Kidney (tissue), 14 donors: ENCODE measurements around the gene TBC1D1. TPM values are rescaled to one million over a fixed set of nuclear protein-coding genes. Genes with fewer than 3 reads are reported as not detected.

Source experiments
- DNase-seq, 5 donors: peaks; one replicate each; pipeline ENCODE4 v3.0.0-alpha.2; 2013 to 2020
- FAIRE-seq: peaks from 2 replicates; lab custom pipeline; 2012; peaks lifted over from hg19 to GRCh38; lab: Jason Lieb, UNC
- H3K27ac ChIP-seq, 2 donors: one replicate each; pipeline ENCODE4 v1.7.0; 2013; ENCODE audit warnings: low read depth in 2 of 2, low read length in 2 of 2, inconsistent platforms in 1 of 2
- H3K27me3 ChIP-seq: one replicate; pipeline ENCODE4 v1.7.1; 2013; ENCODE audit warnings: low read length, inconsistent platforms; ENCODE audit not compliant: control insufficient read depth, insufficient read depth
- H3K36me3 ChIP-seq, 3 donors: one replicate each; pipeline versions ENCODE4 v1.7.0 to v1.7.1; 2013; ENCODE audit warnings: low read length in 3 of 3, control low read depth in 1 of 3, inconsistent platforms in 1 of 3; ENCODE audit not compliant: insufficient read depth in 3 of 3, control insufficient read depth in 2 of 3
- H3K4me1 ChIP-seq, 3 donors: one replicate each; pipeline versions ENCODE4 v1.7.0 to v1.7.1; 2013; ENCODE audit warnings: low read length in 3 of 3, inconsistent platforms in 1 of 3, low read depth in 1 of 3; ENCODE audit not compliant: control insufficient read depth in 2 of 3, insufficient read depth in 2 of 3
- H3K4me3 ChIP-seq, 3 donors: one replicate each; pipeline versions ENCODE4 v1.7.0 to v1.8.1; 2013; ENCODE audit warnings: low read length in 3 of 3, control low read depth in 1 of 3, inconsistent platforms in 1 of 3
- H3K9ac ChIP-seq, 3 donors: one replicate each; pipeline versions ENCODE4 v1.7.0 to v1.7.1; 2013; ENCODE audit warnings: low read length in 3 of 3, control low read depth in 1 of 3, inconsistent platforms in 1 of 3
- H3K9me3 ChIP-seq, 3 donors: one replicate each; pipeline versions ENCODE4 v1.7.0 to v1.7.1; 2013; ENCODE audit warnings: low read length in 3 of 3, control low read depth in 1 of 3, inconsistent platforms in 1 of 3; ENCODE audit not compliant: control insufficient read depth in 2 of 3, insufficient read depth in 1 of 3
- intact Hi-C: fragments of 100-400 bp; cut with DNase I; formaldehyde crosslinking; loops from one replicate; pipeline ENCODE4 v1.11.1; 2022
- polyA plus RNA-seq: library from polyadenylated mRNA; stranded (reverse); fragments of 350-450 nt; fragmentation: Illumina TruSeq; extraction: RNeasy Lipid Tissue Mini Kit (QIAGEN cat#74804); gene quantifications from one replicate; pipeline ENCODE4 v1.2.3, GENCODE V29; 2014; ENCODE audit warnings: low read depth, low replicate concordance; ENCODE audit not compliant: insufficient read depth
- total RNA-seq: library from RNA; stranded (reverse); fragmentation: NEBNext Ultra II Directional; extraction: Animal tissue kit (Norgen Biotek cat#: 25700); gene quantifications from one replicate; pipeline ENCODE4 v1.2.1, GENCODE V29; 2021
- TF ChIP-seq, protein P1 (sequence below): IDR thresholded peaks from 3 replicates; pipeline ENCODE4 v1.5.1; 2012; ENCODE audit warnings: mild to moderate bottlenecking, moderate library complexity, borderline replicate concordance; ENCODE audit not compliant: insufficient read depth; ENCODE audit errors: extremely low read depth
- donor health status: control.
- donor health status: control.
- donor health status: control.
- donor health status: control.
- donor health status: control.
- donor health status: DM: yes; HTN: yes; CAD: no.
- donor health status: Normal renal cell carcinoma (clear cell type).

The TBC1D1 gene
- total and polyA plus RNA-seq, 2 donors from 2014 or later = 170 to 182 TPM

DNA sequence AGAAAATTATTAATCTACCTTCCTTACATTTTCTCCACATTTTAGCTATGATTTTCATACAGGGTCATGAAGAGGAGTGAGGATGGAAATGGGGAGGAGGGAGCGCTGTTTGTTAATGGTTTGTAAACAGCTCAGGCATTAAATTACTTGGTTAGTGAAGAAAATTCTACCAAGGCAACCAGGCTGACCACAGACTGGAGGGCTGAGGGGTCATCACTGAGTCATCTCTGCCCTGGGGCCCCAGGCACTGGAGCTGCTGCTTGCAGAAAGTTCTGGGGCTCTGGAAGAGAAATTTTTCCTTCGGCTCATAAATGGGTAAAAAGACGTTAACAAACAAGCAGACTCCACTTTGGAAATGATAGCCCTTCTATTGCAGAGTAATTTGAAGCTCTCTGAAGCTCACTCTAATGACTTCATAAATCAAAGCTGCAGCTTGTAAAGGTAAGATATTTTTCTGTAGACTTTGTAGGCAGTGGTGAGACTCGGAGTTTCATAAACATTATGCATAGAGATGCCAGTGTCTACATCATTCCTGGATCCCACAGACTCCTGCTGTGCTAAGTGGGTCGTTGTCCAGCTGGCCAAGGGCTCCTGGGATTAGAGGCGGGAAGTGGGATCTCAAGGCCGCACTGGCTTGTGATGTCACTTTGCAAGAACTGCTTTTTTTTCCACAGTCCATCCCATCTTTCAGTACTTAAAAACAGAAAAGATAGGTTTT lies 228.9 kb downstream of the TBC1D1 start:
- intact Hi-C loops = no loop called here
- H3K4me3 ChIP-seq = no peak overlapping the region
- DNase-seq (peak; percentile 69 to 87 (median 80)), FAIRE-seq (no peak)
- no peaks in the 10 kb centered on the region for H3K27me3 ChIP-seq
- H3K36me3 ChIP-seq = peaks cover 0 to 22% (median 13%) of the 10 kb centered on the region in 3 donors
- TF ChIP-seq, protein P1, sequence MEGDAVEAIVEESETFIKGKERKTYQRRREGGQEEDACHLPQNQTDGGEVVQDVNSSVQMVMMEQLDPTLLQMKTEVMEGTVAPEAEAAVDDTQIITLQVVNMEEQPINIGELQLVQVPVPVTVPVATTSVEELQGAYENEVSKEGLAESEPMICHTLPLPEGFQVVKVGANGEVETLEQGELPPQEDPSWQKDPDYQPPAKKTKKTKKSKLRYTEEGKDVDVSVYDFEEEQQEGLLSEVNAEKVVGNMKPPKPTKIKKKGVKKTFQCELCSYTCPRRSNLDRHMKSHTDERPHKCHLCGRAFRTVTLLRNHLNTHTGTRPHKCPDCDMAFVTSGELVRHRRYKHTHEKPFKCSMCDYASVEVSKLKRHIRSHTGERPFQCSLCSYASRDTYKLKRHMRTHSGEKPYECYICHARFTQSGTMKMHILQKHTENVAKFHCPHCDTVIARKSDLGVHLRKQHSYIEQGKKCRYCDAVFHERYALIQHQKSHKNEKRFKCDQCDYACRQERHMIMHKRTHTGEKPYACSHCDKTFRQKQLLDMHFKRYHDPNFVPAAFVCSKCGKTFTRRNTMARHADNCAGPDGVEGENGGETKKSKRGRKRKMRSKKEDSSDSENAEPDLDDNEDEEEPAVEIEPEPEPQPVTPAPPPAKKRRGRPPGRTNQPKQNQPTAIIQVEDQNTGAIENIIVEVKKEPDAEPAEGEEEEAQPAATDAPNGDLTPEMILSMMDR = no peak
- no peak overlapping the region for H3K9ac ChIP-seq
- H3K4me1 ChIP-seq = peaks cover 0 to 13% (median 4%) of the 10 kb centered on the region in 3 donors
- no peaks in the 10 kb centered on the region for H3K9me3 ChIP-seq
- H3K27ac ChIP-seq = peak overlapping the region in 1 of 2 donors; percentile 20

DNA sequence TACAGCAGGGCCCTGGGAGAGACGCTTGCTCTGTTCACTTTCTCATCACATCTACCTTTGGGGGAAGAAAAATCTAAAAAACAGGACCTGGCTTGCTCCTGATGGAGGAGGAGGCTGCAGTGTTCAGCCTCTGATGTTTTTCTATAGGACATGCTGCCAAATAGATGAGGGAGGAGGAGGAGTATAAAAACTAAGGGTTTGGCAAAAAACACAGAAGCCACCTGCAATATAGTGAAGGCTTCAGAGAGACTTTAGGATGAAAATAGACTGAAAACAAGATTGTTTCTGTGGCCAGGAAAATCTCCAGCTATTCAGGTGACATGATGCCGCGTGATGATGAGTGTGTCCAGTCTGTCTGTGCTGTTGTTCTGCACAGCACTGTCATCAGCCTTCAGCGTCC lies 229.9 kb downstream of the TBC1D1 start:
- DNase-seq = no peak
- no peak overlapping the region for H3K27ac ChIP-seq
- H3K36me3 ChIP-seq = peaks cover 0 to 25% (median 16%) of the 10 kb centered on the region in 3 donors
- H3K4me3 ChIP-seq = no peak overlapping the region
- H3K9ac ChIP-seq = no peak overlapping the region
- no peaks in the 10 kb centered on the region for H3K9me3 ChIP-seq
- H3K27me3 ChIP-seq = no peaks in the 10 kb centered on the region
- intact Hi-C loops = no loop called here
- TF ChIP-seq, protein P1 = no peak
- FAIRE-seq = no peak
- H3K4me1 ChIP-seq = peaks cover 0 to 13% (median 4%) of the 10 kb centered on the region in 3 donors

DNA sequence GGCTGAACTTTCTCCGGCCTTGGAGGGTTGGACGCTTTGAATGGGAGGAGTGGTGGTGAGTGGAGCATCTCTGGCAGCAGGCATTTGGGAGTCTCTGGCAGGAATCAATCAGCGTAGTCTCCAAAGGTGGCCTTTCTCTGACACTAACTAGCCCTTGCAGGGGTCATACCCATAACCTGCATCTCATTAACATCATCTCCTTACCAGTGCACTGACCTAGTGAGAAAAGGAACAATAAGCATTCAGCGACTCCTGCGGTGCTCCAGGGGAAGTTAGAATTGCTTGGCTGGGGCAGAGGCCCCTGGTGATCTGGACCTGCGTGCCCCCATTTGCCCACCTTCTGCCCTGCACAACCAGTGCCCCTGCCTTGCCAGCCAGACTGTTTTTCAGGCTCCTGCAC lies 231.2 kb downstream of the TBC1D1 start:
- FAIRE-seq (no peak), DNase-seq (no peak)
- no peak overlapping the region for H3K27ac ChIP-seq
- peaks cover 0 to 18% (median 16%) of the 10 kb centered on the region in 3 donors for H3K36me3 ChIP-seq
- no peaks in the 10 kb centered on the region for H3K9me3 ChIP-seq
- peaks cover 0 to 13% (median 4%) of the 10 kb centered on the region in 3 donors for H3K4me1 ChIP-seq
- H3K9ac ChIP-seq = no peak overlapping the region
- TF ChIP-seq, protein P1 = no peak
- H3K27me3 ChIP-seq = no peaks in the 10 kb centered on the region
- H3K4me3 ChIP-seq = no peak overlapping the region
- intact Hi-C loops = no loop called here

DNA sequence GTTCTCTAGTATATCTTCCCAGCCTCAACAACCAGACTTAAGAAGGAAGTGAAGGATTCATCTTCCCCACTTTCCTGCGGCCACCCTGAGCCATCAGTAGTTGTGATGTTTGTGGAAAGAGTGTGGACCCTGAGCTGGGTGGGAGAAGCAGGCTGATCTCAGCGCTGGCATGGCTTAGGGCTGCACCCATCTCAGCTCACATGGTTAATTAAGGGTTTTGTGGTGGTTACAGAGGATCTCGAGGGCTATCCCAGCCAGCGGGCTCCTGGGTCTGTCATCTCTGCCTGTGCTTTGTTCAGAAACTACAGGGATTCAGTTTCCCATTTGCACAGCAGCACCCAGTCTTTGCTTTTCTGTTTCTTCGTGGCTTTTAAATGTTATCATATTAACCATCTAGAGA lies 232.7 kb downstream of the TBC1D1 start:
- H3K9ac ChIP-seq = no peak overlapping the region
- H3K4me1 ChIP-seq = peaks cover 0 to 13% (median 4%) of the 10 kb centered on the region in 3 donors
- no peaks in the 10 kb centered on the region for H3K9me3 ChIP-seq
- intact Hi-C loops = no loop called here
- FAIRE-seq (no peak), DNase-seq (no peak)
- TF ChIP-seq, protein P1 = no peak
- H3K4me3 ChIP-seq = no peak overlapping the region
- H3K36me3 ChIP-seq = peaks cover 0 to 17% (median 5%) of the 10 kb centered on the region in 3 donors
- no peaks in the 10 kb centered on the region for H3K27me3 ChIP-seq
- no peak overlapping the region for H3K27ac ChIP-seq
